Kidney (tissue), 14 donors: Measurements from ENCODE around the gene INO80D. TPM values are rescaled to one million over a fixed set of nuclear protein-coding genes. Genes with fewer than 3 reads are reported as not detected.
"Not testable (repeated sequence)": the region's sequence is repeated elsewhere in the genome, so short reads cannot be mapped to it uniquely, and the experiment has no call there.

ENCODE experiments used
- DNase-seq, 5 donors: peaks; one replicate each; pipeline ENCODE4 v3.0.0-alpha.2; 2013 to 2020
- FAIRE-seq: peaks from 2 replicates; lab custom pipeline; 2012; peaks lifted over from hg19 to GRCh38; lab: Jason Lieb, UNC
- H3K27ac ChIP-seq, 2 donors: one replicate each; pipeline ENCODE4 v1.7.0; 2013; ENCODE audit warnings: low read depth in 2 of 2, low read length in 2 of 2, inconsistent platforms in 1 of 2
- H3K27me3 ChIP-seq: one replicate; pipeline ENCODE4 v1.7.1; 2013; ENCODE audit warnings: low read length, inconsistent platforms; ENCODE audit not compliant: control insufficient read depth, insufficient read depth
- H3K36me3 ChIP-seq, 3 donors: one replicate each; pipeline versions ENCODE4 v1.7.0 to v1.7.1; 2013; ENCODE audit warnings: low read length in 3 of 3, control low read depth in 1 of 3, inconsistent platforms in 1 of 3; ENCODE audit not compliant: insufficient read depth in 3 of 3, control insufficient read depth in 2 of 3
- H3K4me1 ChIP-seq, 3 donors: one replicate each; pipeline versions ENCODE4 v1.7.0 to v1.7.1; 2013; ENCODE audit warnings: low read length in 3 of 3, inconsistent platforms in 1 of 3, low read depth in 1 of 3; ENCODE audit not compliant: control insufficient read depth in 2 of 3, insufficient read depth in 2 of 3
- H3K4me3 ChIP-seq, 3 donors: one replicate each; pipeline versions ENCODE4 v1.7.0 to v1.8.1; 2013; ENCODE audit warnings: low read length in 3 of 3, control low read depth in 1 of 3, inconsistent platforms in 1 of 3
- H3K9ac ChIP-seq, 3 donors: one replicate each; pipeline versions ENCODE4 v1.7.0 to v1.7.1; 2013; ENCODE audit warnings: low read length in 3 of 3, control low read depth in 1 of 3, inconsistent platforms in 1 of 3
- H3K9me3 ChIP-seq, 3 donors: one replicate each; pipeline versions ENCODE4 v1.7.0 to v1.7.1; 2013; ENCODE audit warnings: low read length in 3 of 3, control low read depth in 1 of 3, inconsistent platforms in 1 of 3; ENCODE audit not compliant: control insufficient read depth in 2 of 3, insufficient read depth in 1 of 3
- CTCF ChIP-seq: IDR thresholded peaks from 3 replicates; pipeline ENCODE4 v1.5.1; 2012; ENCODE audit warnings: mild to moderate bottlenecking, moderate library complexity, borderline replicate concordance; ENCODE audit not compliant: insufficient read depth; ENCODE audit errors: extremely low read depth
- intact Hi-C: fragments of 100-400 bp; cut with DNase I; formaldehyde crosslinking; loops from one replicate; pipeline ENCODE4 v1.11.1; 2022
- polyA plus RNA-seq: library from polyadenylated mRNA; stranded (reverse); fragments of 350-450 nt; fragmentation: Illumina TruSeq; extraction: RNeasy Lipid Tissue Mini Kit (QIAGEN cat#74804); gene quantifications from one replicate; pipeline ENCODE4 v1.2.3, GENCODE V29; 2014; ENCODE audit warnings: low read depth, low replicate concordance; ENCODE audit not compliant: insufficient read depth
- total RNA-seq: library from RNA; stranded (reverse); fragmentation: NEBNext Ultra II Directional; extraction: Animal tissue kit (Norgen Biotek cat#: 25700); gene quantifications from one replicate; pipeline ENCODE4 v1.2.1, GENCODE V29; 2021
- donor health status: control.
- donor health status: control.
- donor health status: control.
- donor health status: control.
- donor health status: control.
- donor health status: DM: yes; HTN: yes; CAD: no.
- donor health status: Normal renal cell carcinoma (clear cell type).

The INO80D gene
- total and polyA plus RNA-seq, 2 donors from 2014 or later: 1.7 to 29.9 TPM

GRCh38 chr2:206031162-206031784, 54.7 kb downstream of the INO80D start:
- H3K9ac ChIP-seq: no peak overlapping the region
- DNase-seq (no peak), FAIRE-seq (no peak)
- TF ChIP-seq CTCF: no peak
- no peaks in the 10 kb centered on the region for H3K27me3 ChIP-seq
- H3K36me3 ChIP-seq: peaks cover 0 to 2% (median 2%) of the 10 kb centered on the region in 3 donors
- H3K27ac ChIP-seq: no peak overlapping the region
- H3K4me3 ChIP-seq: no peak overlapping the region
- H3K4me1 ChIP-seq: no peaks in the 10 kb centered on the region
- no peaks in the 10 kb centered on the region for H3K9me3 ChIP-seq
- intact Hi-C loops: no loop called here

- no peak for FAIRE-seq
- Histone ChIP-seq H3K9me3 (no peaks in the 10 kb centered on the region), H3K27me3 (no peaks in the 10 kb centered on the region), H3K4me3 (no peak overlapping the region), H3K27ac (no peak overlapping the region), H3K9ac (no peak overlapping the region), H3K4me1 (no peaks in the 10 kb centered on the region), H3K36me3 (peaks cover 0 to 2% (median 2%) of the 10 kb centered on the region in 3 donors)
- intact Hi-C loops: no loop called here
- no peak for TF ChIP-seq CTCF
- peak in 1 of 5 donors; percentile 3 for DNase-seq
Measured at GRCh38 chr2:206028101-206028500, 57.9 kb downstream of the INO80D start.

GRCh38 chr2:206023183-206023582, 62.8 kb downstream of the INO80D start:
- no peak overlapping the region for H3K4me3 ChIP-seq
- no peak overlapping the region for H3K27ac ChIP-seq
- no peak overlapping the region for H3K9ac ChIP-seq
- peak; percentile 7 for TF ChIP-seq CTCF
- no peaks in the 10 kb centered on the region for H3K9me3 ChIP-seq
- no peaks in the 10 kb centered on the region for H3K4me1 ChIP-seq
- intact Hi-C loops: no loop called here
- DNase-seq (peak in 2 of 5 donors; percentile 4 to 7), FAIRE-seq (no peak)
- H3K27me3 ChIP-seq: no peaks in the 10 kb centered on the region
- peaks cover 0 to 4% (median 3%) of the 10 kb centered on the region in 3 donors for H3K36me3 ChIP-seq

GRCh38 chr2:206020171-206020570, 65.8 kb downstream of the INO80D start:
- TF ChIP-seq CTCF: no peak
- intact Hi-C loops: no loop called here
- H3K4me3 ChIP-seq: no peak overlapping the region
- FAIRE-seq: no peak
- no peak overlapping the region for H3K27ac ChIP-seq
- no peaks in the 10 kb centered on the region for H3K9me3 ChIP-seq
- H3K36me3 ChIP-seq: peaks cover 3 to 6% (median 4%) of the 10 kb centered on the region in 3 donors
- no peak overlapping the region for H3K9ac ChIP-seq
- DNase-seq: no peak
- H3K4me1 ChIP-seq: peaks cover 0 to 3% (median 3%) of the 10 kb centered on the region in 3 donors
- H3K27me3 ChIP-seq: no peaks in the 10 kb centered on the region

GRCh38 chr2:206015746-206016145, 70.2 kb downstream of the INO80D start:
- H3K27ac ChIP-seq: peak overlapping the region in 1 of 2 donors; percentile 1
- FAIRE-seq, H3K4me3 ChIP-seq, H3K9me3 ChIP-seq, intact Hi-C loops, H3K27me3 ChIP-seq, H3K4me1 ChIP-seq, H3K9ac ChIP-seq, DNase-seq, H3K36me3 ChIP-seq: not testable (repeated sequence)
